Forelimb muscle (tissue), 1 donor: ENCODE measurements around the gene MAP4K1. TPM values are rescaled to one million over a fixed set of nuclear protein-coding genes. Genes with fewer than 3 reads are reported as not detected.
"Not testable (repeated sequence)": the region's sequence is repeated elsewhere in the genome, so short reads cannot be mapped to it uniquely, and the experiment has no call there.

Experiments used
- DNase-seq: peaks from one replicate; pipeline ENCODE4 v3.0.0-alpha.2; 2013; ENCODE audit warnings: low read depth
- polyA plus RNA-seq: library from polyadenylated mRNA; unstranded; fragments of 120-200 nt; gene quantifications from one replicate; pipeline ENCODE4 v1.2.1, GENCODE V29; 2013; ENCODE audit not compliant: insufficient read length

Gene MAP4K1
- polyA plus RNA-seq, 1 donor: 13.6 TPM

GRCh38 chr19:38650911-38651584 is 33.3 kb upstream of the MAP4K1 start:
- DNase-seq: no peak

GRCh38 chr19:38650172-38650775 is 32.5 kb upstream of the MAP4K1 start:
- DNase-seq: no peak

- no peak for DNase-seq
These were observed 31.8 kb upstream of the MAP4K1 start for GRCh38 chr19:38649305-38650171.

GRCh38 chr19:38648769-38649304 is 31.1 kb upstream of the MAP4K1 start:
- no peak for DNase-seq

- DNase-seq: no peak
These were observed 30.4 kb upstream of the MAP4K1 start for GRCh38 chr19:38647966-38648768.

GRCh38 chr19:38647368-38647965 is 29.7 kb upstream of the MAP4K1 start, which contains the start of gene ACTN4:
Gene ACTN4 (plus strand): TSS chr19:38647649. CDS start chr19:38647746, 97 bp downstream.
- DNase-seq: peak; percentile 88

- DNase-seq: no peak
These were observed 27.0 kb upstream of the MAP4K1 start for GRCh38 chr19:38644719-38645118.

- DNase-seq: no peak
These were observed 24.4 kb upstream of the MAP4K1 start for GRCh38 chr19:38642176-38642575.

- no peak for DNase-seq
These were observed 22.6 kb upstream of the MAP4K1 start for GRCh38 chr19:38640368-38640767.

GRCh38 chr19:38639679-38640078 is 21.9 kb upstream of the MAP4K1 start:
- no peak for DNase-seq

- no peak for DNase-seq
These were observed 20.7 kb upstream of the MAP4K1 start for GRCh38 chr19:38638461-38638860.

GRCh38 chr19:38635483-38636399 is 18.0 kb upstream of the MAP4K1 start:
- no peak for DNase-seq

- no peak for DNase-seq
These were observed 17.2 kb upstream of the MAP4K1 start for GRCh38 chr19:38634757-38635482.

GRCh38 chr19:38632476-38633213 is 14.9 kb upstream of the MAP4K1 start:
- DNase-seq: no peak

GRCh38 chr19:38631811-38632475 is 14.2 kb upstream of the MAP4K1 start:
- not testable (repeated sequence) for DNase-seq

GRCh38 chr19:38631301-38631700 is 13.5 kb upstream of the MAP4K1 start:
- not testable (repeated sequence) for DNase-seq

GRCh38 chr19:38629568-38629967 is 11.8 kb upstream of the MAP4K1 start:
- DNase-seq: no peak

GRCh38 chr19:38626401-38626800 is 8.6 kb upstream of the MAP4K1 start:
- DNase-seq: no peak
